Measurements from ENCODE around the gene ZNF747. TPM values are rescaled to one million over a fixed set of nuclear protein-coding genes. Genes with fewer than 3 reads are reported as not detected.
"Not testable (repeated sequence)": the region's sequence is repeated elsewhere in the genome, so short reads cannot be mapped to it uniquely, and the experiment has no call there.

ZNF747 gene
- total RNA-seq, 1 donor from 2014 or later, result 4.8 TPM

- no peak overlapping the region for H3K27ac Mint-ChIP-seq (ENCODE audit: unreplicated experiment)
- H3K36me3 Mint-ChIP-seq (ENCODE audit: unreplicated experiment), result no peaks in the 10 kb centered on the region
- no peaks in the 10 kb centered on the region for H3K9me3 Mint-ChIP-seq (ENCODE audit: unreplicated experiment)
- no peak overlapping the region for H3K4me3 Mint-ChIP-seq (ENCODE audit: unreplicated experiment)
- no peaks in the 10 kb centered on the region for H3K27me3 Mint-ChIP-seq (ENCODE audit: unreplicated experiment)
- TF ChIP-seq CTCF (IDR thresholded peaks at IDR 0.05), result no peak
- DNase-seq (ENCODE audit: extremely low spot score, unreplicated experiment), result no peak
- H3K4me1 Mint-ChIP-seq (ENCODE audit: unreplicated experiment), result no peaks in the 10 kb centered on the region
Observed at GRCh38 chr16:30541502-30542329, 7.1 kb upstream of the ZNF747 start.

DNA sequence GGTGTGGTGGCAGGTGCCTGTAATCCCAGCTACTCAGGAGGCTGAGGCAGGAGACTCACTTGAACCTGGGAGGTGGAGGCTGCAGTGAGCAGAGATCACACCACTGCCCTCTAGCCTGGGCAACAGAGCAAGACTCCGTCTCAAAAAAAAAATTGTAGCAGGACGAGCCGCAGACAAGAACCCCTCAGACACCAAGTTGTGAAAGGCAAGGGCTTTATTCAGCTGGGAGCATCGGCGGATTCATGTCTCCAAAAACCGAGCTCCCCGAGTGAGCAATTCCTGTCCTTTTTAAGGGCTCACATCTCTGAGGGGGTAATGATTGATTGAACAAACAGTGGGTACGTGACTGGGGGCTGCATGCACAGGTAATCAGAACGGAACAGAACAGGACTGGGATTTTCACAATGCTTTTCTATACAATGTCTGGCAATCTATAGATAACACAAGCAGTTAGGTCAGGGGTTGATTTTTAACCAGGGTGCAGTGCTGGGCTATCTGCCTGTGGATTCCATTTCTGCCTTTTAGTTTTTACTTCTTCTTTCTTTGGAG, 6.3 kb upstream of the ZNF747 start:
- H3K27ac Mint-ChIP-seq (ENCODE audit: unreplicated experiment); H3K9me3 Mint-ChIP-seq (ENCODE audit: unreplicated experiment); H3K27me3 Mint-ChIP-seq (ENCODE audit: unreplicated experiment); H3K4me1 Mint-ChIP-seq (ENCODE audit: unreplicated experiment); H3K36me3 Mint-ChIP-seq (ENCODE audit: unreplicated experiment); H3K4me3 Mint-ChIP-seq (ENCODE audit: unreplicated experiment); DNase-seq (ENCODE audit: extremely low spot score, unreplicated experiment): not testable (repeated sequence)

DNA sequence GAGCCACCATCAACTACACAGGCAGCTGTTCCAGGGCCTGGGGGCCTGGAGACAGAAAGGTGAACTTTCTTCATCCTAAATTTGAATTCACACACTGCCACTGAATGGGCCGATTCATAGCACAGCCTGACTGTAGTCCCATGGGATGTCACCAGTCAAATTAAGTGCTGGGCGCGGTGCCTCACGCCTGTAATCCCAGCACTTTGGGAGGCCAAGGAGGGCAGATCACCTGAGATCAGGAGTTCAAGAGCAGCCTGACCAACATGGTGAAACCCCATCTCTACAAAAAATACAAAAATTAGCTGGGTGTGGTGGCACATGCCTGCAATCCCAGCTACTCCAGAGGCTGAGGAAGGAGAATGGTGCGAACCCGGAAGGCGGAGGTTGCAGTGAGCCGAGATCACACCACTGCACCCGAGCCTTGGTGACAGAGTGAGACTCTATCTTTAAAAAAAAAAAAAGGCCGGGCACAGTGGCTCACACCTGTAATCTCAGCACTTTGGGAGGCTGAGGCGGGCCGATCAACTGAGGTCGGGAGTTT, 5.4 kb upstream of the ZNF747 start:
- H3K36me3 Mint-ChIP-seq (ENCODE audit: unreplicated experiment); H3K9me3 Mint-ChIP-seq (ENCODE audit: unreplicated experiment); H3K4me1 Mint-ChIP-seq (ENCODE audit: unreplicated experiment); DNase-seq (ENCODE audit: extremely low spot score, unreplicated experiment); H3K4me3 Mint-ChIP-seq (ENCODE audit: unreplicated experiment); H3K27ac Mint-ChIP-seq (ENCODE audit: unreplicated experiment); H3K27me3 Mint-ChIP-seq (ENCODE audit: unreplicated experiment): not testable (repeated sequence)

DNA sequence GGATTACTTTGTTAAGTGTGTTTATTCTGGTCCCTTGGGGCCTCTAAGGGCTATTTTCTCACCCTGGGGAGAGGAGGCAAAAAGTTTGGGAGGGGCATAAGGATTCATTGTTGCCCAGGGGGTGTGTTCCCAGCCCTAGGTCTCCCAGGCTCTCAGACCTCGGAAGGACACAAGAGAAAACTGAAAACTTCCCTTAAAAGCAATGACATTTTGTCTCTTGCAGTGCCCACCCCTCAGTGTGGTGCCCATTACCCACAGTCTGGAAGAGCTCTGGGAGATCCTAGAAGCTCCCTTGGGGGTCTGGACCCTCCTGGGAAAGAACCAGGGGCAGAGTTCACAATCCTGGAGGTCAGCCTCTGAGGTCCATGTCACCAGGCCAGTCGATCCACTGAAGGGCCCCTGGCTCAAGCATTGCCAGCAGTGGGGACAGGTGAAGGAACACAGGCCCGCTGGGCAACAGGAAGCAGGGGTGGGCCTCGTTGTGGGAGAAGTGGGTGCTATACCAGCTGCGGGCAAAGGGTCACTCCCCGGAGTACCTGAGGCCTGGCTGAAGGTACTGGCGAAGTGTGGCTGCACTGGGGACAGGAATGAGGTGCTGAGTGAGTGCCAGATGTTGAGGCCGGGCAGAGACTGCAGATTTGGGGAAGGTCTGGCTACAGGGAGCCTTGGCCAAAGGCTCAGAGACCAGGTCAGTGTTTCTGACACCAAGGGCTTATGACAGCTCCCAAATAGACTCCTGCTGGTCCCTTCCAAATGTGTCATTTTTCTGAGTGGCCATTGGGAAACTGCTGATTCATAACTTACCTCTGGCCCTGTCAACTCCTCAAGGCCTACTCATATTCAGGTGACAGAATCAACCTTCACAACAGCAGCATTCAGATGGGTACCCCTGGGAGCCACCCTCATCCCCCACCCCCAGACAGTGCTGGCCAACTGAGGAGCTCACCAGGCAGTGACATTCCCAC, 4.6 kb upstream of the ZNF747 start:
- H3K4me3 Mint-ChIP-seq (ENCODE audit: unreplicated experiment), result no peak overlapping the region
- H3K27me3 Mint-ChIP-seq (ENCODE audit: unreplicated experiment), result no peaks in the 10 kb centered on the region
- H3K36me3 Mint-ChIP-seq (ENCODE audit: unreplicated experiment), result no peaks in the 10 kb centered on the region
- no peak overlapping the region for H3K27ac Mint-ChIP-seq (ENCODE audit: unreplicated experiment)
- H3K9me3 Mint-ChIP-seq (ENCODE audit: unreplicated experiment), result no peaks in the 10 kb centered on the region
- TF ChIP-seq CTCF (IDR thresholded peaks at IDR 0.05), result no peak
- peaks cover 12% of the 10 kb centered on the region for H3K4me1 Mint-ChIP-seq (ENCODE audit: unreplicated experiment)
- DNase-seq (ENCODE audit: extremely low spot score, unreplicated experiment), result no peak

DNA sequence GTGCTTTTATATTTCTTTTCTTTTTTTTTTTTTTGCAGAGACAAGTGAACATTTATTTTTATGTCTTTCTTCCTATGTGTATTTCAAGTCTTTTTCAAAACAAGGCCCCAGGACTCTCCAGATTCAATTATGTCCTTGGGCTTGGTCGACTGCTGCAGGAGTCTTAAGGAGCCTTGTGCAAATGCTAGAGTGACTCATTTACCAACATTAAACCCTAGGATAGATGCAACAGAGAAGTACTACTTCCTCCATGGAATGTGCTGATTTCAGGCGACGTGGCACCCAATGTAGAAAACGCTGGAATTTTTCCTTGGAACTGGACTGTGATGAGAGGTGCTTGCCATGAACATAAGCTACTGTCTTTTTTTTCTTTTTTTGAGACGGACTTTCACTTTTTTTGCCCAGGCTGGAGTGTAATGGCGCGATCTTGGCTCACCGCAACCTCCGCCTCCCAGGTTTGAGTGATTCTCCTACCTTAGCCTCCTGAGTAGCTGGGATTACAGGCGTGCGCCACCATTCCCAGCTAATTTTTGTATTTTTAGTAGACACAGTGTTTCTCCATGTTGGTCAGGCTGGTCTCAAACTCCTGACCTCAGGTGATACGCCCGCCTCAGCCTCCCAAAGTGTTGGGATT, 1.9 kb upstream of the ZNF747 start:
- H3K4me3 Mint-ChIP-seq (ENCODE audit: unreplicated experiment), result peak overlapping the region; percentile 83
- H3K27ac Mint-ChIP-seq (ENCODE audit: unreplicated experiment), result not testable (repeated sequence)

DNA sequence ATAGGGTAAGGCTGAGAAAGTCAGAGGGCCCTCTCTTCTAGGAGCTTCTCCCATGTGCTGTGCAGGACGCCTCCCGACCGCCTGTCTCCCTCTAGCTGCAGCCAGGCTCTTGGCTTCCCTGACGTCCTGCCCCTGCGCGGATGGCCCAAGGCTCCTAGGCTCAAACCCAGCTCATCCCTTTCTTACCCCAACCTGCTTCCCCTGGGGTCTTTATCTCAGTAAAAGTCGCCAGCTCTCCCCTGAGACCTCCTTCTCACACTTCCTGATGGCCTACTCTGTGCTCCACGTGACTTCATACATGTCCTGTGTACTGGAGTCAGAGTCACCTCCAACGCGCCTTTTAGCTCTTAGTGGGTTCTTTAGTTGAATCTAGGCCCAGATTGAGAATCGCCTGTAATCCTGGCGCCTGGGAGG, 1.1 kb upstream of the ZNF747 start:
- Mint-ChIP-seq H3K36me3 (ENCODE audit: unreplicated experiment) (peaks cover 3% of the 10 kb centered on the region), H3K27me3 (ENCODE audit: unreplicated experiment) (no peaks in the 10 kb centered on the region), H3K4me3 (ENCODE audit: unreplicated experiment) (peak overlapping the region; percentile 83), H3K9me3 (ENCODE audit: unreplicated experiment) (no peaks in the 10 kb centered on the region), H3K27ac (ENCODE audit: unreplicated experiment) (peak overlapping the region; percentile 94), H3K4me1 (ENCODE audit: unreplicated experiment) (peaks cover 16% of the 10 kb centered on the region)
- no peak for DNase-seq (ENCODE audit: extremely low spot score, unreplicated experiment)
- TF ChIP-seq CTCF (IDR thresholded peaks at IDR 0.05), result peak; percentile 48

More for the DNA sequence above, 1.9 kb upstream of the ZNF747 start:
- H3K9me3 Mint-ChIP-seq (ENCODE audit: unreplicated experiment); DNase-seq (ENCODE audit: extremely low spot score, unreplicated experiment); H3K27me3 Mint-ChIP-seq (ENCODE audit: unreplicated experiment); H3K36me3 Mint-ChIP-seq (ENCODE audit: unreplicated experiment): not testable (repeated sequence)
- H3K4me1 Mint-ChIP-seq (ENCODE audit: unreplicated experiment), result peaks cover 16% of the 10 kb centered on the region
